NB4 (cell line): ENCODE measurements around the gene TMEM100.

Experiments used
- TF ChIP-seq, protein P1 (sequence below): IDR thresholded peaks from one replicate; pipeline ENCODE4 v1.5.1; 2012; ENCODE audit warnings: low read depth, low read length
- TF ChIP-seq, protein P2 (sequence below): IDR thresholded peaks from 2 replicates; pipeline ENCODE4 v1.6.1; 2011; ENCODE audit warnings: low read depth, low read length

DNA sequence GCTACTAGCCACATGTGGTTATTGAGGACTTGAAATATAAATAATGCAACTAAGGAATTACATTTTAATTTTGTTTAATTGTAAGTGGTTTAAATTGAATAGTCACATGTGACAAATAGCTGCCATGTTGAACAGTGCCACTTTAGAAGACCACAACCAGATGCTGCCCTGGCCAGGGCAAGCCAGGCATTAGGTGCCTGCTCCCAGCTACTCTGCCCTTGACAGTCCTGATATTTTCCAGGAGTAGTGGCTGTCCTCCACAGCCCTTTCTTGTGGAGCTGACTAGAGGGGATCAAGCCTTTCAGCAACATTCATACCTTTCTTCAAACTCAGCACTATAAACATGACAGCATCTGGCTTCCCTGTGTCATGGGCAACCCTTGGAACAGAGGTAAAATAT is 31.0 kb downstream of the TMEM100 start:
- TF ChIP-seq, protein P1, sequence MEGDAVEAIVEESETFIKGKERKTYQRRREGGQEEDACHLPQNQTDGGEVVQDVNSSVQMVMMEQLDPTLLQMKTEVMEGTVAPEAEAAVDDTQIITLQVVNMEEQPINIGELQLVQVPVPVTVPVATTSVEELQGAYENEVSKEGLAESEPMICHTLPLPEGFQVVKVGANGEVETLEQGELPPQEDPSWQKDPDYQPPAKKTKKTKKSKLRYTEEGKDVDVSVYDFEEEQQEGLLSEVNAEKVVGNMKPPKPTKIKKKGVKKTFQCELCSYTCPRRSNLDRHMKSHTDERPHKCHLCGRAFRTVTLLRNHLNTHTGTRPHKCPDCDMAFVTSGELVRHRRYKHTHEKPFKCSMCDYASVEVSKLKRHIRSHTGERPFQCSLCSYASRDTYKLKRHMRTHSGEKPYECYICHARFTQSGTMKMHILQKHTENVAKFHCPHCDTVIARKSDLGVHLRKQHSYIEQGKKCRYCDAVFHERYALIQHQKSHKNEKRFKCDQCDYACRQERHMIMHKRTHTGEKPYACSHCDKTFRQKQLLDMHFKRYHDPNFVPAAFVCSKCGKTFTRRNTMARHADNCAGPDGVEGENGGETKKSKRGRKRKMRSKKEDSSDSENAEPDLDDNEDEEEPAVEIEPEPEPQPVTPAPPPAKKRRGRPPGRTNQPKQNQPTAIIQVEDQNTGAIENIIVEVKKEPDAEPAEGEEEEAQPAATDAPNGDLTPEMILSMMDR = no peak
- TF ChIP-seq, protein P2, sequence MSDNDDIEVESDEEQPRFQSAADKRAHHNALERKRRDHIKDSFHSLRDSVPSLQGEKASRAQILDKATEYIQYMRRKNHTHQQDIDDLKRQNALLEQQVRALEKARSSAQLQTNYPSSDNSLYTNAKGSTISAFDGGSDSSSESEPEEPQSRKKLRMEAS = no peak
